ENCODE results near the gene ARHGAP42. TPM values are rescaled to one million over a fixed set of nuclear protein-coding genes. Genes with fewer than 3 reads are reported as not detected.

The ARHGAP42 gene
- total RNA-seq, 1 experiment from 2014 or later = 39.1 TPM

DNA sequence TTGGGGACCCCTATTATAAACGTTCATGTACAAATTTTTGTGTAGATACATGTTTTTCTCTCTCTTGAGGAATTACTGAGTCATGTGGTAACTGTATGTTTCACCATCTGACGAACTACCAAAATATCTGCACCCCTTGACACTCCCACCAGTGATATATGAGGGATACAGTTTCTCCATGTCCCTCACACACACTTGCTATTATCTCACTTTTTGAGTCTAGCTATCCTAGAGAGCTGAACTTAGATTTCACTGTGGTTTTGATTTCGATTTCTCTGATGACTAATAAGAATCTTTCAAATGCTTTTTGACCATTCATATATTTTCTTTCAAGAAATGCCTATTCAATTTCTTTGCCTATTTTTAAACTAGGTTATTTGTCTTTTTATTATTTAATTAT, 242.3 kb downstream of the ARHGAP42 start:
- no peak for DNase-seq

More for the DNA sequence above, 242.3 kb downstream of the ARHGAP42 start:
- no peak overlapping the region for H3K18ac ChIP-seq (ENCODE audit: insufficient read length, low read depth, low read length)
- no peak overlapping the region for H3K4me2 ChIP-seq (ENCODE audit: insufficient read depth, insufficient read length, low read length)
- WGBS (ENCODE audit: extremely low coverage, insufficient read length, low lambda C conversion rate) = no CpG with 5 or more reads among the region's 3 CpGs
- H3T11ph ChIP-seq (ENCODE audit: low read length) = no peak overlapping the region
- no peaks in the 10 kb centered on the region for H3K9me3 Mint-ChIP-seq
- H3K23me2 ChIP-seq (ENCODE audit: insufficient read length, low read depth, low read length, poor library complexity, severe bottlenecking) = no peaks in the 10 kb centered on the region
- H2AK5ac ChIP-seq (ENCODE audit: insufficient read length, low read length) = no peak overlapping the region
- no peak overlapping the region for H3K4ac ChIP-seq (ENCODE audit: low read depth, low read length)
- no peak overlapping the region for H3K23ac ChIP-seq (ENCODE audit: insufficient read length, low read depth, low read length)
- no peaks in the 10 kb centered on the region for H3K27me3 Mint-ChIP-seq (ENCODE audit: low read depth)
- H2AFZ ChIP-seq (ENCODE audit: low read length) = no peak overlapping the region
- H3K27me3 ChIP-seq (ENCODE audit: insufficient read depth, low read length) = no peaks in the 10 kb centered on the region
- H3K14ac ChIP-seq (ENCODE audit: insufficient read depth, low read length) = no peak overlapping the region
- TF ChIP-seq, protein P1, sequence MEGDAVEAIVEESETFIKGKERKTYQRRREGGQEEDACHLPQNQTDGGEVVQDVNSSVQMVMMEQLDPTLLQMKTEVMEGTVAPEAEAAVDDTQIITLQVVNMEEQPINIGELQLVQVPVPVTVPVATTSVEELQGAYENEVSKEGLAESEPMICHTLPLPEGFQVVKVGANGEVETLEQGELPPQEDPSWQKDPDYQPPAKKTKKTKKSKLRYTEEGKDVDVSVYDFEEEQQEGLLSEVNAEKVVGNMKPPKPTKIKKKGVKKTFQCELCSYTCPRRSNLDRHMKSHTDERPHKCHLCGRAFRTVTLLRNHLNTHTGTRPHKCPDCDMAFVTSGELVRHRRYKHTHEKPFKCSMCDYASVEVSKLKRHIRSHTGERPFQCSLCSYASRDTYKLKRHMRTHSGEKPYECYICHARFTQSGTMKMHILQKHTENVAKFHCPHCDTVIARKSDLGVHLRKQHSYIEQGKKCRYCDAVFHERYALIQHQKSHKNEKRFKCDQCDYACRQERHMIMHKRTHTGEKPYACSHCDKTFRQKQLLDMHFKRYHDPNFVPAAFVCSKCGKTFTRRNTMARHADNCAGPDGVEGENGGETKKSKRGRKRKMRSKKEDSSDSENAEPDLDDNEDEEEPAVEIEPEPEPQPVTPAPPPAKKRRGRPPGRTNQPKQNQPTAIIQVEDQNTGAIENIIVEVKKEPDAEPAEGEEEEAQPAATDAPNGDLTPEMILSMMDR (conservative IDR thresholded peaks at IDR 0.05) = no peak
- H3K79me1 ChIP-seq (ENCODE audit: insufficient read depth, low read depth, low read length, poor library complexity, severe bottlenecking) = no peaks in the 10 kb centered on the region
- no peak overlapping the region for H2BK120ac ChIP-seq (ENCODE audit: low read depth, low read length, poor library complexity, severe bottlenecking)
- H3K56ac ChIP-seq (ENCODE audit: insufficient read length, low read depth, low read length) = no peak overlapping the region
- no peaks in the 10 kb centered on the region for H3K9me3 ChIP-seq (ENCODE audit: control insufficient read depth, low read depth, low read length)
- H4K20me1 ChIP-seq (ENCODE audit: control insufficient read depth, insufficient read depth, insufficient read length) = no peaks in the 10 kb centered on the region
- no peak overlapping the region for H3K9ac ChIP-seq (ENCODE audit: extremely low read depth, insufficient read length, low read length)
- no peak overlapping the region for H3K27ac Mint-ChIP-seq
- no peaks in the 10 kb centered on the region for H3K36me3 Mint-ChIP-seq (ENCODE audit: insufficient read depth in 1 of 3, low read depth in 3 of 3)
- no peak overlapping the region for H2BK20ac ChIP-seq (ENCODE audit: low read depth, low read length, poor library complexity, severe bottlenecking)
- no peak overlapping the region for H2BK12ac ChIP-seq (ENCODE audit: insufficient read length, low read depth, low read length)
- H4K5ac ChIP-seq (ENCODE audit: insufficient read length, low read depth, low read length) = no peak overlapping the region
- H3K4me1 ChIP-seq (ENCODE audit: insufficient read depth, low read length) = no peaks in the 10 kb centered on the region
- H4K8ac ChIP-seq (replicated peaks; ENCODE audit: insufficient read length, low read depth, low read length) = no peak overlapping the region
- no peak overlapping the region for H2BK5ac ChIP-seq (ENCODE audit: insufficient read length, low read length)
- H4K91ac ChIP-seq (ENCODE audit: insufficient read length, low read depth, low read length) = no peak overlapping the region
- H3K27ac ChIP-seq (ENCODE audit: insufficient read length, low read depth, low read length) = no peak overlapping the region
- H2BK15ac ChIP-seq (ENCODE audit: low read depth, low read length) = no peak overlapping the region
- no peak overlapping the region for H3K4me3 Mint-ChIP-seq
- peaks cover 15% of the 10 kb centered on the region in 2 experiments for H3K4me1 Mint-ChIP-seq
- no peaks in the 10 kb centered on the region for H3K79me2 ChIP-seq (ENCODE audit: insufficient read depth, low read length)

All from H9 (cell line).